Spleen (tissue), 11 donors: Measurements from ENCODE around the gene GET4. TPM values are rescaled to one million over a fixed set of nuclear protein-coding genes. Genes with fewer than 3 reads are reported as not detected.

ENCODE experiments used
- DNase-seq: peaks from one replicate; pipeline ENCODE4 v3.0.0-alpha.2; 2020
- H3K27ac ChIP-seq, 8 donors: fragments of 200-600 bp; sonication (generic) in 7 of 8; 1 replicate in 4 of 8; 2 replicates in 4 of 8; pipeline versions ENCODE4 v1.5.0 to v1.8.0; 2016 to 2021; ENCODE audit warnings: inconsistent platforms in 4 of 8, mild to moderate bottlenecking in 4 of 8, moderate library complexity in 1 of 8
- H3K27me3 ChIP-seq, 7 donors: fragments of 200-600 bp; sonication (generic) in 6 of 7; replicated peaks in 1 of 7; 1 replicate in 4 of 7; 2 replicates in 3 of 7; pipeline versions ENCODE4 v1.5.0 to v1.8.0; 2016 to 2021; ENCODE audit warnings: inconsistent platforms in 3 of 7, mild to moderate bottlenecking in 1 of 7
- H3K36me3 ChIP-seq, 6 donors: fragments of 200-600 bp; sonication (generic) in 5 of 6; 1 replicate in 4 of 6; 2 replicates in 2 of 6; pipeline versions ENCODE4 v1.5.0 to v1.8.0; 2016 to 2021; ENCODE audit warnings: inconsistent platforms in 2 of 6
- H3K4me1 ChIP-seq, 6 donors: fragments of 200-600 bp; sonication (generic) in 5 of 6; 1 replicate in 3 of 6; 2 replicates in 3 of 6; pipeline versions ENCODE4 v1.5.0 to v1.8.0; 2016 to 2021; ENCODE audit warnings: inconsistent platforms in 3 of 6
- H3K4me3 ChIP-seq, 8 donors: fragments of 200-600 bp; sonication (generic) in 7 of 8; 1 replicate in 4 of 8; 2 replicates in 4 of 8; pipeline versions ENCODE4 v1.5.0 to v1.8.0; 2016 to 2021; ENCODE audit warnings: inconsistent platforms in 4 of 8, mild to moderate bottlenecking in 4 of 8, moderate library complexity in 2 of 8
- H3K9me3 ChIP-seq, 8 donors: fragments of 200-600 bp; sonication (generic) in 7 of 8; 1 replicate in 4 of 8; 2 replicates in 4 of 8; pipeline versions ENCODE4 v1.5.0 to v1.8.0; 2016 to 2021; ENCODE audit warnings: inconsistent platforms in 4 of 8
- POLR2A ChIP-seq, 3 donors: fragments of 450-650 bp; IDR thresholded peaks; one replicate each; pipeline ENCODE4 v1.5.1; 2017; ENCODE audit warnings: antibody characterized with exemption in 3 of 3, mild to moderate bottlenecking in 1 of 3
- POLR2AphosphoS5 ChIP-seq, 3 donors: sonication (generic); formaldehyde crosslinking; IDR thresholded peaks; one replicate each; pipeline ENCODE4 v1.5.1; 2017; ENCODE audit warnings: antibody characterized with exemption in 3 of 3
- WGBS, 5 donors: extraction: QIAGEN DNeasy Blood & Tissue Kit in 3 of 5; methylation state at CpG; one replicate each; pipeline versions ENCODE4 v1.1.5 to v1.1.7; 2013 to 2018; 5-methylcytosine and 5-hydroxymethylcytosine counted together
- intact Hi-C: fragments of 100-400 bp; cut with DNase I; formaldehyde crosslinking; loops from one replicate; pipeline ENCODE4 v1.15.0; 2023; ENCODE audit warnings: low total_unique reads
- polyA plus RNA-seq, 3 donors: library from polyadenylated mRNA; stranded (reverse); fragments of 200-250 nt; gene quantifications; one replicate each; pipeline ENCODE4 v1.2.1, GENCODE V29; 2013
- total RNA-seq, 7 donors: library from RNA; depleted of rRNA in 3 of 7; stranded (reverse); fragments of >200 nt in 3 of 7; fragmentation: NEBNext Ultra II Directional in 4 of 7; extraction: Animal tissue kit (Norgen Biotek cat#: 25700) in 4 of 7; gene quantifications; one replicate each; pipeline versions ENCODE4 v1.1.0 to v1.2.1, GENCODE V29; 2016 to 2021
- TF ChIP-seq, protein P1 (sequence below), 11 experiments: fragments of 200-600 bp in 7 of 11; fragments of 450-650 bp in 4 of 11; sonication (generic) in 4 of 11; IDR thresholded peaks in 8 of 11; conservative IDR thresholded peaks in 3 of 11; 1 replicate in 7 of 11; 2 replicates in 4 of 11; pipeline versions ENCODE4 v1.4.0 to v1.8.0; 2016 to 2021; ENCODE audit warnings: antibody characterized with exemption in 11 of 11, inconsistent platforms in 4 of 11, mild to moderate bottlenecking in 1 of 11
- donor health status: healthy with polysubstance abuse.
- donor health status: DM: no; HTN: no; CAD: no; lungs with moderate emphysema.
- donor health status: DM: no; HTN: no; CAD: no.
- donor health status: Bipolar disorder and iron deficiency.
- donor health status: healthy.
- donor health status: DM: no; HTN: no; CAD: no.
- donor health status: DM: yes; HTN: yes; CAD: no.

The GET4 gene
- total and polyA plus RNA-seq, 10 donors: 25.4 to 63.0 (median 36.1) TPM

- peak in 2 of 3 donors; percentile 32 to 39 for TF ChIP-seq POLR2AphosphoS5 (IDR thresholded peaks at IDR 0.05)
- no peak for TF ChIP-seq POLR2A (IDR thresholded peaks at IDR 0.05)
- TF ChIP-seq, protein P1, sequence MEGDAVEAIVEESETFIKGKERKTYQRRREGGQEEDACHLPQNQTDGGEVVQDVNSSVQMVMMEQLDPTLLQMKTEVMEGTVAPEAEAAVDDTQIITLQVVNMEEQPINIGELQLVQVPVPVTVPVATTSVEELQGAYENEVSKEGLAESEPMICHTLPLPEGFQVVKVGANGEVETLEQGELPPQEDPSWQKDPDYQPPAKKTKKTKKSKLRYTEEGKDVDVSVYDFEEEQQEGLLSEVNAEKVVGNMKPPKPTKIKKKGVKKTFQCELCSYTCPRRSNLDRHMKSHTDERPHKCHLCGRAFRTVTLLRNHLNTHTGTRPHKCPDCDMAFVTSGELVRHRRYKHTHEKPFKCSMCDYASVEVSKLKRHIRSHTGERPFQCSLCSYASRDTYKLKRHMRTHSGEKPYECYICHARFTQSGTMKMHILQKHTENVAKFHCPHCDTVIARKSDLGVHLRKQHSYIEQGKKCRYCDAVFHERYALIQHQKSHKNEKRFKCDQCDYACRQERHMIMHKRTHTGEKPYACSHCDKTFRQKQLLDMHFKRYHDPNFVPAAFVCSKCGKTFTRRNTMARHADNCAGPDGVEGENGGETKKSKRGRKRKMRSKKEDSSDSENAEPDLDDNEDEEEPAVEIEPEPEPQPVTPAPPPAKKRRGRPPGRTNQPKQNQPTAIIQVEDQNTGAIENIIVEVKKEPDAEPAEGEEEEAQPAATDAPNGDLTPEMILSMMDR (IDR thresholded peaks at IDR 0.05 in 8 of 11, conservative IDR thresholded peaks at IDR 0.05 in 3 of 11): no peak
- Histone ChIP-seq H3K27me3 (no peaks in the 10 kb centered on the region), H3K4me3 (no peak overlapping the region), H3K36me3 (peaks cover under 1 to 95% (median 59%) of the 10 kb centered on the region in 6 donors), H3K9me3 (no peaks in the 10 kb centered on the region), H3K4me1 (peaks cover 0 to 30% (median 4%) of the 10 kb centered on the region in 6 donors), H3K27ac (peak overlapping the region in 3 of 8 donors; percentile 7 to 38 (median 33))
- 89 to 93% (median 91%) methylated on average over 13 to 18 of the region's 18 CpGs for WGBS, 5 donors
- peak; percentile 68 for DNase-seq
- intact Hi-C loops: no loop called here
These were observed 9.4 kb upstream of the GET4 start for GRCh38 chr7:867001-867405.

- 84 to 92% (median 87%) methylated on average over 19 to 22 of the region's 22 CpGs for WGBS, 5 donors
- peak; percentile 73 for DNase-seq
- peaks cover 0 to 95% (median 57%) of the 10 kb centered on the region in 6 donors for H3K36me3 ChIP-seq
- TF ChIP-seq, protein P1 (IDR thresholded peaks at IDR 0.05 in 8 of 11, conservative IDR thresholded peaks at IDR 0.05 in 3 of 11): no peak
- TF ChIP-seq POLR2A (IDR thresholded peaks at IDR 0.05) (no peak), POLR2AphosphoS5 (IDR thresholded peaks at IDR 0.05) (no peak)
- peak overlapping the region in 3 of 8 donors; percentile 7 to 38 (median 33) for H3K27ac ChIP-seq
- intact Hi-C loops: no loop called here
- no peaks in the 10 kb centered on the region for H3K9me3 ChIP-seq
- H3K4me3 ChIP-seq: no peak overlapping the region
- no peaks in the 10 kb centered on the region for H3K27me3 ChIP-seq
- peaks cover 0 to 36% (median 9%) of the 10 kb centered on the region in 6 donors for H3K4me1 ChIP-seq
These were observed 8.8 kb upstream of the GET4 start for GRCh38 chr7:867406-868188.

DNA sequence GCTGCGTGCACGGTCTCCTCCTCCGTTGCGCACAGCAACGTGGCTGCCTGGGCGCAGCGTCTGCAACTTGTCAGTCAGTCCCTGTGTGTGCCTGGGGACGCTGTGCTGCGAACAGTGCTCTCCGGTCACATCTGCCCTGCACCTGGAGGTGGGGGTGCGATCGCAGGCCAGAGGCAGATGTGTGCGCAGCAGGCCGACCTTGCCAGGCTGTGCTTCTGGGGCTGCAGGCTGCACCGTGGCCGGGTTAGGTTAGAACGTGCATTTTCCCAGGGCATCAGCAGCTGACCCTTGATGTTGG is 8.2 kb upstream of the GET4 start:
- 94 to 98% (median 96%) methylated on average over 7 to 17 of the region's 17 CpGs for WGBS, 5 donors
- intact Hi-C loops: no loop called here
- H3K27ac ChIP-seq: no peak overlapping the region

GRCh38 chr7:869348-869747 is 7.0 kb upstream of the GET4 start:
- peaks cover 9 to 54% (median 25%) of the 10 kb centered on the region in 6 donors for H3K4me1 ChIP-seq
- peak overlapping the region in 6 of 8 donors; percentile 19 to 65 (median 44) for H3K27ac ChIP-seq
- no peak overlapping the region for H3K4me3 ChIP-seq
- TF ChIP-seq, protein P1 (IDR thresholded peaks at IDR 0.05 in 8 of 11, conservative IDR thresholded peaks at IDR 0.05 in 3 of 11): no peak
- TF ChIP-seq POLR2AphosphoS5 (IDR thresholded peaks at IDR 0.05): peak in 2 of 3 donors; percentile 17 to 29
- no peaks in the 10 kb centered on the region for H3K27me3 ChIP-seq
- DNase-seq: no peak
- 67 to 84% (median 76%) methylated on average over 14 of the region's 14 CpGs for WGBS, 5 donors
- no peaks in the 10 kb centered on the region for H3K9me3 ChIP-seq
- H3K36me3 ChIP-seq: peaks cover 0 to 82% (median 48%) of the 10 kb centered on the region in 6 donors
- intact Hi-C loops: no loop called here

More for the DNA sequence above, 8.2 kb upstream of the GET4 start:
- peaks cover 0 to 94% (median 54%) of the 10 kb centered on the region in 6 donors for H3K36me3 ChIP-seq
- peak; percentile 76 for DNase-seq
- no peaks in the 10 kb centered on the region for H3K27me3 ChIP-seq
- no peaks in the 10 kb centered on the region for H3K9me3 ChIP-seq
- peaks cover 1 to 42% (median 15%) of the 10 kb centered on the region in 6 donors for H3K4me1 ChIP-seq
- H3K4me3 ChIP-seq: no peak overlapping the region
- TF ChIP-seq, protein P1 (IDR thresholded peaks at IDR 0.05 in 8 of 11, conservative IDR thresholded peaks at IDR 0.05 in 3 of 11): no peak
- peak in 1 of 3 donors; percentile 52 for TF ChIP-seq POLR2AphosphoS5 (IDR thresholded peaks at IDR 0.05)
